Left ventricle myocardium inferior (tissue), 1 donor: ENCODE data around the gene CHST10. TPM values are rescaled to one million over a fixed set of nuclear protein-coding genes. Genes with fewer than 3 reads are reported as not detected.

Experiments used
- DNase-seq: peaks from one replicate; pipeline ENCODE4 v3.0.0-alpha.2; 2020
- H3K27ac ChIP-seq: fragments of 200-600 bp; replicated peaks from 2 replicates; pipeline ENCODE4 v1.8.0; 2021
- H3K27me3 ChIP-seq: fragments of 200-600 bp; 2 replicates; pipeline ENCODE4 v1.8.0; 2021; ENCODE audit warnings: low read depth
- H3K36me3 ChIP-seq: fragments of 200-600 bp; 2 replicates; pipeline ENCODE4 v1.8.0; 2021
- H3K4me1 ChIP-seq: fragments of 200-600 bp; 2 replicates; pipeline ENCODE4 v1.8.0; 2021
- H3K4me3 ChIP-seq: fragments of 200-600 bp; 2 replicates; pipeline ENCODE4 v1.8.0; 2021; ENCODE audit warnings: mild to moderate bottlenecking, moderate library complexity
- H3K9me3 ChIP-seq: fragments of 200-600 bp; replicated peaks from 2 replicates; pipeline ENCODE4 v1.8.0; 2021
- intact Hi-C: fragments of 100-400 bp; cut with micrococcal nuclease; formaldehyde crosslinking; loops from one replicate; pipeline ENCODE4 v1.11.0; 2022
- total RNA-seq: library from RNA; stranded (reverse); fragmentation: NEBNext Ultra II Directional; extraction: Animal tissue kit (Norgen Biotek cat#: 25700); gene quantifications from one replicate; pipeline ENCODE4 v1.2.1, GENCODE V29; 2021
- TF ChIP-seq, protein P1 (sequence below): fragments of 200-600 bp; IDR thresholded peaks from 2 replicates; pipeline ENCODE4 v1.8.0; 2021; ENCODE audit warnings: antibody characterized with exemption, mild to moderate bottlenecking, borderline replicate concordance
- donor health status: DM: no; HTN: yes; CAD: no; lungs with severe emphysema.

CHST10 gene
- total RNA-seq, 1 donor from 2014 or later, result 11.6 TPM

GRCh38 chr2:100406120-100406508 is 11.4 kb downstream of the CHST10 start:
- TF ChIP-seq, protein P1, sequence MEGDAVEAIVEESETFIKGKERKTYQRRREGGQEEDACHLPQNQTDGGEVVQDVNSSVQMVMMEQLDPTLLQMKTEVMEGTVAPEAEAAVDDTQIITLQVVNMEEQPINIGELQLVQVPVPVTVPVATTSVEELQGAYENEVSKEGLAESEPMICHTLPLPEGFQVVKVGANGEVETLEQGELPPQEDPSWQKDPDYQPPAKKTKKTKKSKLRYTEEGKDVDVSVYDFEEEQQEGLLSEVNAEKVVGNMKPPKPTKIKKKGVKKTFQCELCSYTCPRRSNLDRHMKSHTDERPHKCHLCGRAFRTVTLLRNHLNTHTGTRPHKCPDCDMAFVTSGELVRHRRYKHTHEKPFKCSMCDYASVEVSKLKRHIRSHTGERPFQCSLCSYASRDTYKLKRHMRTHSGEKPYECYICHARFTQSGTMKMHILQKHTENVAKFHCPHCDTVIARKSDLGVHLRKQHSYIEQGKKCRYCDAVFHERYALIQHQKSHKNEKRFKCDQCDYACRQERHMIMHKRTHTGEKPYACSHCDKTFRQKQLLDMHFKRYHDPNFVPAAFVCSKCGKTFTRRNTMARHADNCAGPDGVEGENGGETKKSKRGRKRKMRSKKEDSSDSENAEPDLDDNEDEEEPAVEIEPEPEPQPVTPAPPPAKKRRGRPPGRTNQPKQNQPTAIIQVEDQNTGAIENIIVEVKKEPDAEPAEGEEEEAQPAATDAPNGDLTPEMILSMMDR, result no peak
- intact Hi-C loops, result no loop called here
- H3K36me3 ChIP-seq, result peaks cover 44% of the 10 kb centered on the region

DNA sequence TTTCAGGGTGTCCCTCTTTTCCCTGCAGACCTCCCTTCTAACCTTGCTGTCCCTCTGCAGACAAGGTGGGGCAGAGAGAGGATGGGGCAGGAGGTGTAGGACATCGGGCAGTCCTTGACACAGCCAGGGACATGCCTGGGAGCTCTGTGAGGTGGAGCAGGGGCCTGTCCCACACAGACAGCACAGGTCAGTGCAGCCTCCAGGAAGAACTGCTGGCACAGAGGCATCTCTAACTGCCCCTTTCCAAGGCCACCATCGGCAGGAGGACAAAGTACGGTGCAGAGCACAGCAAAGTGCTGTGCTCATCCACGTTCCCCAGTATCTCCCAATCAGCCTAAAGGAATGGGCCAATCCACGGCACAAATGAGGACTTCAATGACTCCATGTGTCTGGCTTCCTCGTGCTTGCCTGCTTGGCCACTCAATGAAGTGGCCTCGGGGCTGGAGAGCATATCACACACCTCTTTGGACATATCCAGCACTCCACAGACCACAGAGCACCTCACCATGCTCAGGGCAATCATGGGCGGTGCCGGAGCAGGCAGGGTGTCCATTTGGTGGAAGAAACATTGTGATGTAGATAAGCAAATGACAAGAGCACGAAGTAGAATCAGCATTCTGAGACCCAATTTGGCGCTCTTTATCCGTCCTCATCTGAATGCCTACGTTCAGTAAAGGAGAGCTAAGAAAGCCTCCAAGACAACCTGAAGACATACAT is 11.9 kb downstream of the CHST10 start:
- Histone ChIP-seq H3K27ac (no peak overlapping the region), H3K36me3 (peaks cover 49% of the 10 kb centered on the region), H3K9me3 (no peaks in the 10 kb centered on the region), H3K4me3 (no peak overlapping the region), H3K4me1 (peaks cover 34% of the 10 kb centered on the region), H3K27me3 (no peaks in the 10 kb centered on the region)
- no peak for DNase-seq
- intact Hi-C loops, result no loop called here
- TF ChIP-seq, protein P1, result no peak

More at GRCh38 chr2:100406120-100406508, 11.4 kb downstream of the CHST10 start:
- no peak overlapping the region for H3K4me3 ChIP-seq
- H3K9me3 ChIP-seq, result no peaks in the 10 kb centered on the region
- H3K27ac ChIP-seq, result no peak overlapping the region
- peaks cover 34% of the 10 kb centered on the region for H3K4me1 ChIP-seq
- H3K27me3 ChIP-seq, result no peaks in the 10 kb centered on the region
- no peak for DNase-seq

- Histone ChIP-seq H3K27me3 (no peaks in the 10 kb centered on the region), H3K4me1 (peaks cover 25% of the 10 kb centered on the region), H3K4me3 (no peak overlapping the region), H3K9me3 (no peaks in the 10 kb centered on the region), H3K36me3 (peaks cover 55% of the 10 kb centered on the region), H3K27ac (no peak overlapping the region)
- intact Hi-C loops, result no loop called here
- TF ChIP-seq, protein P1, result no peak
- DNase-seq, result no peak
These were observed 13.1 kb downstream of the CHST10 start for GRCh38 chr2:100404411-100404810.

DNA sequence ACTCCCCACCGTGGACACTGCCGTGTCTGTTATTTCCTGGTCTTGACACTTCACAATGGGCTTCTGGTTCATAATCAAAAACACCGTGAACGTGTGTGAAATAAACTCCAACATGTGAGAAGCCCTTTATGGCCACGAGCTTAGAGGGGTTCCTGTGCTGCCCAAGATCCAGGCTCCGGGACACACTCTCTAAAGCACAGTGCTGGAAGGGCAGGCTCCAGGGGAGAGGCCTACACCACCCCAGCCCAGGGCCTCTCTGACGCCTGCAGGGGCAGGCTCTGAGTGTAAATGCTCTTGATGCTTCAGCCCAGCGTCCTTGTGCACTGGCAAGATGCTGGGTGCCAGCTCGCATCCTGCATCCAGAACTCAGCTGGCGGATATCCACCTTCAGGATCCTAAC is 13.7 kb downstream of the CHST10 start:
- intact Hi-C loops, result no loop called here
- peaks cover 55% of the 10 kb centered on the region for H3K36me3 ChIP-seq
- no peak overlapping the region for H3K27ac ChIP-seq
- H3K4me3 ChIP-seq, result no peak overlapping the region
- peaks cover 19% of the 10 kb centered on the region for H3K4me1 ChIP-seq
- no peak for DNase-seq
- TF ChIP-seq, protein P1, result no peak
- H3K9me3 ChIP-seq, result no peaks in the 10 kb centered on the region
- no peaks in the 10 kb centered on the region for H3K27me3 ChIP-seq

DNA sequence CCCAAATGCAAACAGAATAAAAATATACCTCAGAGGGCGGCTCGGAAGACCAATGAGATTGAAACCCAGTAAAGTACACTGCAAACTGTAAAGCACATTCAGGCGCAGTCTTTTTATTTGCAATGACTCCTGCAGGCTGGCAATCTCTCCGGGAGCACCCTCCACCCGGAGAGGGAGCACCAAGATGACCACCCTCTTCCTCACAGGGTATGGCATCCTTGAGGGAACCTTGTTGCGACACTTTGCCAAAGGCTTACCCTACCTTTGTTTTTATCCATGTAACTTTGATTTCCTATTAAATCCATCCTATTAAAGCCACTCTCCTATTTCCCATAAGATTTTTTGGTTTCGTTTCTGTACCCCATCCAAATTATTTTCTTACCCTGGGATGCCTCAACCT is 16.2 kb downstream of the CHST10 start:
- no peak for DNase-seq
- Histone ChIP-seq H3K9me3 (no peaks in the 10 kb centered on the region), H3K27ac (no peak overlapping the region), H3K4me1 (no peaks in the 10 kb centered on the region), H3K36me3 (peaks cover 72% of the 10 kb centered on the region), H3K27me3 (no peaks in the 10 kb centered on the region), H3K4me3 (no peak overlapping the region)
- intact Hi-C loops, result no loop called here
- TF ChIP-seq, protein P1, result no peak
